ENCODE results near the gene RPS6KA5. TPM values are rescaled to one million over a fixed set of nuclear protein-coding genes. Genes with fewer than 3 reads are reported as not detected.

RPS6KA5 gene
- total RNA-seq, 4 donors from 2014 or later = 8.2 to 13.6 (median 10.2) TPM

GRCh38 chr14:90936757-90937440 lies 123.5 kb downstream of the RPS6KA5 start:
- 97 to 99% methylated on average over 3 of the region's 3 CpGs for WGBS, 2 donors
- intact Hi-C loops (cut with DNase I; ENCODE audit: low total_unique reads) = no loop called here
- no peak for DNase-seq (ENCODE audit: low spot score in 2 of 2)
- no peak for TF ChIP-seq POLR2A (IDR thresholded peaks at IDR 0.05)
- TF ChIP-seq CTCF (IDR thresholded peaks at IDR 0.05) = no peak
- no peak overlapping the region for H3K4me3 ChIP-seq (ENCODE audit: low read depth, poor library complexity, severe bottlenecking)

- no peak for DNase-seq (ENCODE audit: low spot score in 2 of 2)
- 37 to 60% methylated on average over 4 of the region's 4 CpGs for WGBS, 2 donors
- TF ChIP-seq POLR2A (IDR thresholded peaks at IDR 0.05) = no peak
- no peak overlapping the region for H3K4me3 ChIP-seq (ENCODE audit: low read depth, poor library complexity, severe bottlenecking)
- intact Hi-C loops (cut with DNase I; ENCODE audit: low total_unique reads) = no loop called here
Observed at GRCh38 chr14:90924621-90925340, 135.7 kb downstream of the RPS6KA5 start.

- no peak for TF ChIP-seq POLR2A (IDR thresholded peaks at IDR 0.05)
- TF ChIP-seq CTCF (IDR thresholded peaks at IDR 0.05) = no peak
- no peak overlapping the region for H3K4me3 ChIP-seq (ENCODE audit: low read depth, poor library complexity, severe bottlenecking)
- DNase-seq (ENCODE audit: low spot score in 2 of 2) = no peak
- WGBS, 2 donors = 96 to 98% methylated on average over 4 of the region's 4 CpGs
- intact Hi-C loops (cut with DNase I; ENCODE audit: low total_unique reads) = no loop called here
Observed at GRCh38 chr14:90922141-90922540, 138.3 kb downstream of the RPS6KA5 start.

GRCh38 chr14:90911121-90911520 lies 149.3 kb downstream of the RPS6KA5 start:
- TF ChIP-seq POLR2A (IDR thresholded peaks at IDR 0.05) (no peak), CTCF (IDR thresholded peaks at IDR 0.05) (no peak)
- DNase-seq (ENCODE audit: low spot score in 2 of 2) = no peak
- no peak overlapping the region for H3K4me3 ChIP-seq (ENCODE audit: low read depth, poor library complexity, severe bottlenecking)
- WGBS, 2 donors = 35 to 50% methylated on average over 1 of the region's 1 CpG
- intact Hi-C loops (cut with DNase I; ENCODE audit: low total_unique reads) = no loop called here

- TF ChIP-seq CTCF (IDR thresholded peaks at IDR 0.05) (no peak), POLR2A (IDR thresholded peaks at IDR 0.05) (no peak)
- H3K4me3 ChIP-seq (ENCODE audit: low read depth, poor library complexity, severe bottlenecking) = no peak overlapping the region
- 81 to 95% methylated on average over 3 of the region's 3 CpGs for WGBS, 2 donors
- intact Hi-C loops (cut with DNase I; ENCODE audit: low total_unique reads) = no loop called here
- DNase-seq (ENCODE audit: low spot score in 2 of 2) = no peak
Observed at GRCh38 chr14:90907178-90907577, 153.3 kb downstream of the RPS6KA5 start.

GRCh38 chr14:90905531-90905930 lies 154.9 kb downstream of the RPS6KA5 start:
- no peak overlapping the region for H3K4me3 ChIP-seq (ENCODE audit: low read depth, poor library complexity, severe bottlenecking)
- DNase-seq (ENCODE audit: low spot score in 2 of 2) = no peak
- intact Hi-C loops (cut with DNase I; ENCODE audit: low total_unique reads) = no loop called here
- TF ChIP-seq CTCF (IDR thresholded peaks at IDR 0.05) (no peak), POLR2A (IDR thresholded peaks at IDR 0.05) (no peak)
